NAMALWA (cell line): Measurements from ENCODE around the gene PDS5B.
"Not testable (repeated sequence)": the region's sequence is repeated elsewhere in the genome, so short reads cannot be mapped to it uniquely, and the experiment has no call there.

Experiments used
- DNase-seq: peaks from one replicate; pipeline ENCODE4 v3.0.0-alpha.2; 2015; ENCODE audit warnings: low spot score

Gene PDS5B

DNA sequence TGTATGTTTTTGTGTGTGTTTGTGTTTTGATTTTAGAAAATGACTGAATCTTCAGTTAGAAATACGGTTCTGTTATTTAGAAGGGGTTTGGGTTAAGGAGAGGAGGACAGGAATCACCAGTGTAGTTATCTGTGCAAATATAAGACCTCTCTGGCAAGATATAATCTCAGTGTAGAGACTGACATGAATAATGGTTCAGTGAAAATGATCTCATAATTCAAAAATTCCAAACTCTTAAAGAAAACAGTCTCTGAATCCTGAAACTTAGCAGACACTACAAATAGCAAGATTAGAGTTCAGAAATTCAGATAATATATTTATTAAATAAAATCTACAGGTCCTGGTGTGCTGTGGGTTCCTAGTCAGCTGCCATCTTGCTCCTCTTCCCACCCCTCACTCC, 73.5 kb downstream of the PDS5B start:
- DNase-seq = no peak

- no peak for DNase-seq
Observed at GRCh38 chr13:32660227-32660626, 74.0 kb downstream of the PDS5B start.

DNA sequence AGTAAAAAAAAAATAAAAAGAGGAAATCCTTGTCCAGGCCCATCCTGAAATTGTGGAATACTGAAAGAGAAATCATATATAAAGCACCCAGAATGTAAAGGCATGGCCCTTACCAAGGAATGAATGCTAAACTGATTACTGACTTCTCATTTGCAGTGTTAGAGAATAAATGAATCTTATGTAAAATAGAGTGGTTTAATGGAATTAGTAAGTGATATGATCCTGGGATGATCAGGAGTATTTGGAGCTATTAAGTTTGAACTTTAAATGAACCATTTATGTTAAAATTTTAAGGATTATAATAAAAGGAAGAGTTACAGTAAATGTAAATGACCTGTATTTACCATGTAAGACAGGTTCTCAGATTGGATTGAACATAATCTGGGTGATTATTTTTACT, 75.4 kb downstream of the PDS5B start:
- no peak for DNase-seq

GRCh38 chr13:32663660-32664059, 77.4 kb downstream of the PDS5B start:
- DNase-seq = no peak

- DNase-seq = no peak
Observed at GRCh38 chr13:32666990-32667571, 80.8 kb downstream of the PDS5B start.

DNA sequence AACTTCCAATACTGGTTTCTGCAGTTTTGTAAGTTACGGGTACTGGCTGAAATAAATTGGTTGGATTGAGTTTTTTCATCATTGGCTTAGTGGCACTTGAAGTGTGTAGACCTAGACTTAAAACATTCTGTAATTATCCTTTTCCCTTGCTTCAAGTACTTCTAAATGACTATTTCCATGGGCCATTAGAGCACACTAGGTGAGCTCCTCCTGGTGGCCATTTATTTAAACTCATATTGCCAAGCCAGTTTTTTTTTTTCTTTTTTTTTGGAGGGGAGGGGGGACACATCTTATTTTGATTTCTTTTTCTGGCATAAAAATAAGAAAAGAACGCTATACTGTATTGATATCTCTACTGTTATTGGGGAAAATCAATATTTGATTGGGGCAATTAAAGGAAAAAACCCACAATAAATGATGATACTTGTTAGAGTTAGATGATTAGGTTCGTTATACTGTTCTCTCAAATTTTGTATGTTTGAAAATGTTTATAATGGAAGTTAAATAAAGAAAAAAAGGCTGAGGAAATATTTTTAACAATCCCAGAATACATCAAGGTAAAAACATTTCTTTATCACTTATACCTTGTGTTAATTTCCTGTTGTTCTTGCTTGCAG, 82.9 kb downstream of the PDS5B start:
- DNase-seq = peak; percentile 78

DNA sequence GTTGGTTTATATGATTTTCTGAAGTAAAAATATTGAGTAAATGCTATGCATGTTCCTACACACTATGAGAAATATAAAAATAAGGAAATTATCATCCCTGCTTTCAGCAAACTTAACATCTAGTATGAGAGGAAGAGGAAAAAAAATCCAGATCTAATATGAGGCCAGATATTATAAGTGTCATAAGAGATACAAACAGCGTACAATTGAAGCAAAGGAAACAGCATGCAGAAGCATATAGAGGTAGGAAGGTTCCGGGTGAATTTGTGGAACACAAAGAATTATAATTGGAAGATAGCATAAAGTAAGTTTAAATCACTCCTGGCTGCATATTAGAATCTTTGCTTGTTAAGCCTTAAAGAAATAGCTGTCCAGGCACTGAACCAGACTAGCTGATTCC, 88.3 kb downstream of the PDS5B start:
- DNase-seq = no peak

GRCh38 chr13:32676242-32676641, 90.0 kb downstream of the PDS5B start:
- DNase-seq = no peak

DNA sequence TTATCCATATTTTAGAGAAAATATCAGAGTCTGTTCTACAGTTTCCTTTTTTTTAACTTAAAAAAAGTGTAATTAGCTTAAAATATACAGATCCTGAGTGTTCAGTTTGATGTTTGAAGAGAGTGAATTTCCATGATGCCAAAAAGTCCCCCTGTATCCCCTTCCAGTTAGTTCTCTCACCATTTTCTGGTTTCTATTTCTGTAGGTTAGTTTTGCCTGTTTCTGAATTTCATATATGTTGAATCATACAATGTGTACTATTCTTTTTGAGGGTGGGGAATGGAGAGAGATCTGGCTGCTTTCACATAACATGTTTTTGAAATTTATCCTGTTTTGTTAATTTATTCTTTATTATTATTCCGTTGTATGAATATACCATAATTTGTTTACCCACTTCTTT, 95.9 kb downstream of the PDS5B start:
- no peak for DNase-seq

DNA sequence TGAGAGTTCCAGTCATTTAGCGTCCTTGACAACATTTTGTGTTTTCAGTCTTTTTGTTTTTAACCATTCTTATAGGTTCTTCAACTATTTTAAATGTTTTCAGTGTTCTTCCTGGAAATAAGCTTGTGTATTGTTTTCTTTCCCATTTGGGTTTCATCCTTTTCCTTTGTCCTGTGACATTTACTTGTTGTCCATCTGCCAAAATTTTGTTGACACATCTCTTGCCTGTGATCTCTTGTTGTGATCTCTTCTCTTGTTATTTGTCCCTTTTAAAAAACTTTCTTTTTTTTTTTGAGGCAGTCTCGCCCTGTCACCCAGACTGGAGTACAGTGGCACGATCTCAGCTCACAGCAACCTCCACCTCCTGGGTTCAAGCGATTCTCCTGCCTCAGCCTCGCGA, 96.5 kb downstream of the PDS5B start:
- DNase-seq = no peak

GRCh38 chr13:32687275-32687674, 101.0 kb downstream of the PDS5B start:
- no peak for DNase-seq

- DNase-seq = no peak
Observed at GRCh38 chr13:32695602-32696250, 109.5 kb downstream of the PDS5B start.

GRCh38 chr13:32707471-32707870, 121.2 kb downstream of the PDS5B start:
- DNase-seq = no peak

- DNase-seq = no peak
Observed at GRCh38 chr13:32713397-32713796, 127.1 kb downstream of the PDS5B start.

DNA sequence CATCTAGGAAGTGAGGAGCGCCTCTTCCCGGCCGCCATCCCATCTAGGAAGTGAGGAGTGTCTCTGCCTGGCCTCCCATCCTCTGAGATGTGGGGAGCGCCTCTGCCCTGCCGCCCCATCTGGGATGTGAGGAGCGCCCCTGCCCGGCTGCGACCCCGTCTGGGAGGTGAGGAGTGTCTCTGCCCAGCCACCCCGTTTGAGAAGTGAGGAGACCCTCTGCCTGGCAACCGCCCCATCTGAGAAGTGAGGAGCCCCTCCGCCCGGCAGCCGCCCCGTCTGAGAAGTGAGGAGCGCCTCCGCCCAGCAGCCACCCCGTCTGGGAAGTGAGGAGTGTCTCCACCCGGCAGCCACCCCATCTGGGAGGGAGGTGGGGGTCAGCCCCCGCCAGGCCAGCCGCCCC, 129.9 kb downstream of the PDS5B start:
- not testable (repeated sequence) for DNase-seq

- no peak for DNase-seq
Observed at GRCh38 chr13:32720026-32720425, 133.8 kb downstream of the PDS5B start.

GRCh38 chr13:32721131-32722034, 135.1 kb downstream of the PDS5B start:
- not testable (repeated sequence) for DNase-seq

GRCh38 chr13:32722340-32722739, 136.1 kb downstream of the PDS5B start:
- DNase-seq = no peak

- no peak for DNase-seq
Observed at GRCh38 chr13:32723987-32724386, 137.7 kb downstream of the PDS5B start.

- DNase-seq = no peak
Observed at GRCh38 chr13:32726374-32727037, 140.3 kb downstream of the PDS5B start.

GRCh38 chr13:32728327-32728726, 142.1 kb downstream of the PDS5B start:
- no peak for DNase-seq

DNA sequence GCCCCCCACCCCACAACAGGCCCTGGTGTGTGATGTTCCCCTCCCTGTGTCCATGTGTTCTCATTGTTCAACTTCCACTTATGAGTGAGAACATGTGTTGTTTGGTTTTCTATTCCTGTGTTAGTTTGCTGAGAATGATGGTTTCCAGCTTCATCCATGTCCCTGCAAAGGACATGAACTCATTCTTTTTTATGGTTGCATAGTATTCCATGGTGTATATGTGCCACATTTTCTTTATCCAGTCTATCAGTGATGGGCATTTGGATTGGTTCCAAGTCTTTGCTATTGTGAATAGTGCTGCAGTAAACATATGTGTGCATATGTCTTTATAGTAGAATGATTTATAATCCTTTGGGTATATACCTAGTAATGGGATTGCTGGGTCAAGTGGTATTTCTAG, 142.8 kb downstream of the PDS5B start:
- DNase-seq = not testable (repeated sequence)
